Caco-2 (cell line): Measurements from ENCODE around the gene ACTN4. TPM values are rescaled to one million over a fixed set of nuclear protein-coding genes. Genes with fewer than 3 reads are reported as not detected.
A peak's percentile ranks its signal among the peaks of the same experiment; 100 is the strongest.

ENCODE experiments used
- BruUV-seq: library from RNA; stranded (reverse); fragments of 400-500 nt; replicated peaks from 2 replicates; lab custom pipeline; 2021; lab: Mats Ljungman, UMichigan
- CTCF ChIA-PET: fragments of 300-600 bp; sonication (Branson Sonifier 250); formaldehyde crosslinking; loops from one replicate; lab custom pipeline; 2022; ENCODE audit warnings: antibody characterized with exemption; lab: Charles Lee
- POLR2A ChIA-PET: fragments of 300-600 bp; sonication (Branson Sonifier 250); formaldehyde crosslinking; loops from one replicate; lab custom pipeline; 2022; ENCODE audit warnings: antibody characterized with exemption; lab: Charles Lee
- DNase-seq, 2 experiments: peaks; one replicate each; pipeline versions ENCODE4 v3.0.0 to v3.0.0-alpha.2; 2020 to 2022
- H3K27me3 ChIP-seq: replicated peaks from 2 replicates; pipeline ENCODE4 v1.6.0; 2011; ENCODE audit warnings: low read length; ENCODE audit not compliant: control insufficient read depth, insufficient read depth
- H3K36me3 ChIP-seq: 2 replicates; pipeline ENCODE4 v1.5.1; 2011; ENCODE audit warnings: low read length; ENCODE audit not compliant: control insufficient read depth, insufficient read depth
- H3K4me1 ChIP-seq: fragments of 250-450 bp; sonication (Bioruptor Pico); 2 replicates; pipeline ENCODE4 v1.5.1; 2020; ENCODE audit warnings: mild to moderate bottlenecking
- H3K4me3 ChIP-seq: 2 replicates; pipeline ENCODE4 v1.5.1; 2011; ENCODE audit warnings: low read depth, mild to moderate bottlenecking, control low read depth, low read length
- H3K9me3 ChIP-seq: fragments of 250-450 bp; sonication (Bioruptor Pico); 2 replicates; pipeline ENCODE4 v1.5.1; 2020; ENCODE audit warnings: mild to moderate bottlenecking, moderate library complexity
- H3K27ac Mint-ChIP-seq: one replicate; pipeline ENCODE4 v1.8.0; 2022; ENCODE audit warnings: mixed read lengths; ENCODE audit not compliant: unreplicated experiment
- H3K27me3 Mint-ChIP-seq: one replicate; pipeline ENCODE4 v1.8.0; 2022; ENCODE audit warnings: mixed read lengths; ENCODE audit not compliant: insufficient read depth, unreplicated experiment
- H3K36me3 Mint-ChIP-seq: one replicate; pipeline ENCODE4 v1.8.0; 2022; ENCODE audit warnings: mild to moderate bottlenecking, mixed read lengths; ENCODE audit not compliant: insufficient read depth, unreplicated experiment
- H3K4me1 Mint-ChIP-seq: one replicate; pipeline ENCODE4 v1.8.0; 2022; ENCODE audit warnings: low read depth, mixed read lengths; ENCODE audit not compliant: unreplicated experiment
- H3K4me3 Mint-ChIP-seq: one replicate; pipeline ENCODE4 v1.8.0; 2022; ENCODE audit warnings: mild to moderate bottlenecking, moderate library complexity, mixed read lengths; ENCODE audit not compliant: unreplicated experiment
- H3K9me3 Mint-ChIP-seq: one replicate; pipeline ENCODE4 v1.8.0; 2022; ENCODE audit warnings: mixed read lengths; ENCODE audit not compliant: unreplicated experiment
- intact Hi-C: fragments of 100-400 bp; cut with micrococcal nuclease; formaldehyde crosslinking; loops from one replicate; pipeline ENCODE4 v1.10.0; 2022; ENCODE audit not compliant: unreplicated experiment
- total RNA-seq: library from RNA; stranded (reverse); gene quantifications from 2 replicates; pipeline ENCODE4 v1.2.3, GENCODE V29; 2022
- TF ChIP-seq, protein P1 (sequence below), 2 experiments: fragments of 200-600 bp in 1 of 2; IDR thresholded peaks; 1 replicate in 1 of 2; 2 replicates in 1 of 2; pipeline versions ENCODE4 v1.5.1 to v1.8.0; 2011 to 2022; ENCODE audit warnings: antibody characterized with exemption in 1 of 2, control low read depth in 1 of 2, inconsistent platforms in 1 of 2, low read depth in 1 of 2, low read length in 1 of 2, mild to moderate bottlenecking in 1 of 2, moderate library complexity in 1 of 2; ENCODE audit not compliant: insufficient read depth in 1 of 2, severe bottlenecking in 1 of 2, unreplicated experiment in 1 of 2

The ACTN4 gene
- total RNA-seq, 1 experiment from 2014 or later: 605 TPM

DNA sequence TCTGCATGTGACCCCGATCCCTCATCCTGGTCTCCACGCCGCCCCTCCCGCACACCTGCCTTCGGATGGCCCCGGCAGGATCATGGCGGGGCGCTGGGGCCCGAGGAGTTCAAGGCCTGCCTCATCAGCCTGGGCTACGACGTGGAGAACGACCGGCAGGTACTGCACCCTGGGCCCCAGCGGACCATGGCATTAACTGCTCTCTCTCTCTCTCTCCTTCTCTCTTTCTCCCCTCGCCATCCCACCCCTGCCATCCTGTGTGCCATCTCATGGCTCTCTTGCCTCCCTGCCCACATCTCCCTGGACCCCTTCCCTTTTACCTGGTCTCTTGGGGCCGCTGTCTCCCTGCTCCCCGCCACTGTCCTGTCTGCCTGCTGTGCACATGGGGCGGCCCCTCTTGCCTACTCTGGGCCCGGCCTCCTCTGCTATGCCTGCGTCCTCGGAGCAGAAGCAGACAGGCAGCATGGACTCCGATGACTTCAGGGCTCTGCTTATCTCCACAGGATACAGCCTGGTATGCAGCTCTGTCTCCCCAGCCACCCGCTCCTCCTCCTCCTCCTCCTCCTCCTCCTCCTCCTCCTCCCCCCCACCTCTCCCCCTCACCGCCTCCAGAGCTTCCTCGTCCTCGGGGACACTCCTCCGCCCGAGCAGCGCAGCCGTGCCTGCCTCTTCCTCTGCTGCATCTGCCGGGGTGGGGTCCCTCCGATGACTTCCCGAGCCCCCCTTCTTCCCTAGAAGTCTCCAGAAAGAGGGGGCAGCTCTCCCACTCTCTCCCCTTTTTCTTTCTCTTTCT, 80.6 kb downstream of the ACTN4 start:
- Histone ChIP-seq H3K4me3 (no peak overlapping the region), H3K4me1 (no peaks in the 10 kb centered on the region), H3K36me3 (peaks cover 9% of the 10 kb centered on the region), H3K27me3 (no peaks in the 10 kb centered on the region), H3K9me3 (no peaks in the 10 kb centered on the region)
- ChIA-PET CTCF (interaction anchor here (0.7 kb wide), 1 partner anchor 202 kb away, joined by 4 read pairs; no protein-coding TSS in a partner anchor), POLR2A (interaction anchor here (0.5 kb wide), 1 partner anchor 42 kb away, joined by 9 read pairs; no protein-coding TSS in a partner anchor)
- Mint-ChIP-seq H3K27me3 (no peaks in the 10 kb centered on the region), H3K4me1 (peaks cover 27% of the 10 kb centered on the region), H3K36me3 (peaks cover 100% of the 10 kb centered on the region), H3K4me3 (no peak overlapping the region), H3K27ac (peak overlapping the region; percentile 4), H3K9me3 (no peaks in the 10 kb centered on the region)
- intact Hi-C loops: no loop called here
- DNase-seq: no peak
- TF ChIP-seq, protein P1, sequence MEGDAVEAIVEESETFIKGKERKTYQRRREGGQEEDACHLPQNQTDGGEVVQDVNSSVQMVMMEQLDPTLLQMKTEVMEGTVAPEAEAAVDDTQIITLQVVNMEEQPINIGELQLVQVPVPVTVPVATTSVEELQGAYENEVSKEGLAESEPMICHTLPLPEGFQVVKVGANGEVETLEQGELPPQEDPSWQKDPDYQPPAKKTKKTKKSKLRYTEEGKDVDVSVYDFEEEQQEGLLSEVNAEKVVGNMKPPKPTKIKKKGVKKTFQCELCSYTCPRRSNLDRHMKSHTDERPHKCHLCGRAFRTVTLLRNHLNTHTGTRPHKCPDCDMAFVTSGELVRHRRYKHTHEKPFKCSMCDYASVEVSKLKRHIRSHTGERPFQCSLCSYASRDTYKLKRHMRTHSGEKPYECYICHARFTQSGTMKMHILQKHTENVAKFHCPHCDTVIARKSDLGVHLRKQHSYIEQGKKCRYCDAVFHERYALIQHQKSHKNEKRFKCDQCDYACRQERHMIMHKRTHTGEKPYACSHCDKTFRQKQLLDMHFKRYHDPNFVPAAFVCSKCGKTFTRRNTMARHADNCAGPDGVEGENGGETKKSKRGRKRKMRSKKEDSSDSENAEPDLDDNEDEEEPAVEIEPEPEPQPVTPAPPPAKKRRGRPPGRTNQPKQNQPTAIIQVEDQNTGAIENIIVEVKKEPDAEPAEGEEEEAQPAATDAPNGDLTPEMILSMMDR (IDR thresholded peaks at IDR 0.05; ENCODE audit: insufficient read depth in 1 of 2, low read depth in 1 of 2, low read length in 1 of 2, severe bottlenecking in 1 of 2, unreplicated experiment in 1 of 2): no peak
- BruUV-seq: no TSS peak

DNA sequence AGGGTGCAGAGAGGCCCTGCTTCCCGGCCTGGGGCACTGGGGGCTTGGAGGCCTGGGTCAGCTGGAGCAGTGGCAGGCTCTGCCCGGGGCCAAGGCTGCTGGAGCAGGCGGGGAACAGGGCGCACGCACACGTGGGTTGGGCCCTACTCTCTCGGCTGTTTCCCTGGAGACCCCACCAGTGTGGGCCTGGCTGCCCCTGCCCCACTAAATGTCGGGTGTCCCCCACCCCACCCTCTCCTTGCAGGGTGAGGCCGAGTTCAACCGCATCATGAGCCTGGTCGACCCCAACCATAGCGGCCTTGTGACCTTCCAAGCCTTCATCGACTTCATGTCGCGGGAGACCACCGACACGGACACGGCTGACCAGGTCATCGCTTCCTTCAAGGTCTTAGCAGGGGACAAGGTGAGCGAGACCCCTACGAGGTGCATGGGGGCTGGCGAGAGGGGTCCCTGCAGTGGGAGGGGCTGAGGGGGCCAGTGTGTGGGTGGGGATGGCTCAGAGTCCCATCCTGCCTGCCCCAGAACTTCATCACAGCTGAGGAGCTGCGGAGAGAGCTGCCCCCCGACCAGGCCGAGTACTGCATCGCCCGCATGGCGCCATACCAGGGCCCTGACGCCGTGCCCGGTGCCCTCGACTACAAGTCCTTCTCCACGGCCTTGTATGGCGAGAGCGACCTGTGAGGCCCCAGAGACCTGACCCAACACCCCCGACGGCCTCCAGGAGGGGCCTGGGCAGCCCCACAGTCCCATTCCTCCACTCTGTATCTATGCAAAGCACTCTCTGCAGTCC, 81.5 kb downstream of the ACTN4 start:
- Histone ChIP-seq H3K27me3 (no peaks in the 10 kb centered on the region), H3K4me3 (no peak overlapping the region), H3K9me3 (no peaks in the 10 kb centered on the region), H3K4me1 (no peaks in the 10 kb centered on the region), H3K36me3 (peaks cover 9% of the 10 kb centered on the region)
- ChIA-PET CTCF (no interaction called here), POLR2A (no interaction called here)
- peaks cover 100% of the 10 kb centered on the region for H3K36me3 Mint-ChIP-seq
- TF ChIP-seq, protein P1 (IDR thresholded peaks at IDR 0.05; ENCODE audit: insufficient read depth in 1 of 2, low read depth in 1 of 2, low read length in 1 of 2, severe bottlenecking in 1 of 2, unreplicated experiment in 1 of 2): no peak
- no peaks in the 10 kb centered on the region for H3K27me3 Mint-ChIP-seq
- peaks cover 27% of the 10 kb centered on the region for H3K4me1 Mint-ChIP-seq
- H3K4me3 Mint-ChIP-seq: no peak overlapping the region
- intact Hi-C loops: no loop called here
- no TSS peak for BruUV-seq
- no peaks in the 10 kb centered on the region for H3K9me3 Mint-ChIP-seq
- DNase-seq: no peak
- peak overlapping the region; percentile 53 for H3K27ac Mint-ChIP-seq
